HG02610 (cell line): Measurements from ENCODE around the gene TMPRSS9.

Experiments used
- ATAC-seq: cut with Tn5 transposase; IDR thresholded peaks from one replicate; pipeline ENCODE4 v1.9.1; 2021; ENCODE audit warnings: mild to moderate bottlenecking, moderate library complexity; ENCODE audit not compliant: unreplicated experiment

Gene TMPRSS9

DNA sequence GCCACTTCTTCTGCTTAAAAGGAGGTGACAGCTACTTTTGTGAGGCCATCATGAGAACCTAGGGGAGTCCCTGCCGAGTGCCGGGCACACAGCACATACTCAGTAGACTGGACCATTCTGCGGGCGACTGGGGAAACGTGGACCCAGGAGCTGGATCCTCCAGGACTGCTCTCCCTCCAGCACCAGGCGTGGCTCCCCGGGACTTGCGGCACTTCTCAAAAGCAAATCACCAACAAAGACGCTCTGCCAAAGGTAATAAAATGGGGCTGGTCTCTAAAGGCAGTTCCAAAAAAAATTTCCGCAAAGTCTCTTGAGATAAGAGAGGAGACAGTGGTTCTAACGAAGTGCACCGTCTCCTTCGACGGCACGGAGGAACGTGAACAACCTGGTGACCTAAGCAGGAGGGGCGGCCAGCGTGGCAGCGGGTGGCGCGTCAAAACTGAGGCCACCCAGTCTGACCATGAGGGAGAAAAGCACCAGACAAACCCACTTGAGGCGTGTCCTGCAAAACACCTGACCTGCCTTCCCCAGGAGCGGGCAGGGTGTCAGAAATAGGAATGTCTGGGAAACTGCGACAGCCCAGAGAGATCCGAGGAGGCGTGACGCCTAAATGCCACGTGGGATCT lies 1.4 kb upstream of the TMPRSS9 start:
- ATAC-seq = no peak

GRCh38 chr19:2360833-2361232 lies 768 bp downstream of the TMPRSS9 start:
- no peak for ATAC-seq

- no peak for ATAC-seq
Measured at GRCh38 chr19:2361246-2362045, 1.4 kb downstream of the TMPRSS9 start.

DNA sequence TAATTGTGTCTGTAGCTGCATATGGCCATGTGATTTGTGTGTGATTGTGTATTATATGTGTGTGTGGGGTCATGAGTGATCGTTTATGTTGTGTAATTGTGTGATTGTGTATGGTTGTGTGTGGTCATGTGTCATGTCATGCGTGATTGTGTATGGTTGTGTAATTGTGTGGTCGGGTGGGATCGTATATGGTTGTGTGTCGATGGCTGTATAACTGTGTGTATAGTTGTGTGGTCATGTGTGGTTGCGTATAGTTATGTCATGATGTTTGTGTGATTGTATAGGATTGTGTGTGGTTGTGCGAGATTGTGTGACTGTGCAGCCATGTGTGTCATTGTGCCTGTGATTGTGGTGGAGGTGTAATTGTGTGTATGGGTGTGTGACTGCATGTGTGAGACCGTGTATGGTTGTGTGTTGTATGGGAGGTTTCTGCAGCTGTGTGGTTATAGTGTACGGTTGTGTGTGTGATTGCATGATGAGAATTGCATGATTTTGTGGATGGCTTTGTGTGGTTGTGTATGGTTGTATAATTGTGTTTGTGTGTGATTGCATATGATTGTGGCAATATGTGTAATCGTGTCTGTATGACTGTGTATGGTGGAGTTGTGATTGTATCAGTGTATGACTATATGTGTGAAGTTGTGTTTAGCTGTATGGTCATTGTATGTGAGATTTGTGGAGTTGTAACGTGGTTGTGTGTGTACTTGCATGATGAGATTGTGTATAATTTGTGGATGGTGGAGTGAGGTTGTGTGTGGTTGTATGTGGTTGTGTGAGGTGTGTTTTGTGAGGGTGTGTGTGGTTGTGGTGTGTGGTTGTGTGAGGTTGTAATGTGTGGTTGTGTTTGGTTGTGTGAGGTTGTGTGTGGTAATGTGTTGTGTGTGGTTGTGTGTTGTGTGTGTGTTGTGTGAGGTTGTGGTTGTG lies 2.2 kb downstream of the TMPRSS9 start:
- no peak for ATAC-seq

GRCh38 chr19:2362970-2363300 lies 2.9 kb downstream of the TMPRSS9 start:
- ATAC-seq = no peak

GRCh38 chr19:2363419-2363818 lies 3.4 kb downstream of the TMPRSS9 start:
- ATAC-seq = no peak

DNA sequence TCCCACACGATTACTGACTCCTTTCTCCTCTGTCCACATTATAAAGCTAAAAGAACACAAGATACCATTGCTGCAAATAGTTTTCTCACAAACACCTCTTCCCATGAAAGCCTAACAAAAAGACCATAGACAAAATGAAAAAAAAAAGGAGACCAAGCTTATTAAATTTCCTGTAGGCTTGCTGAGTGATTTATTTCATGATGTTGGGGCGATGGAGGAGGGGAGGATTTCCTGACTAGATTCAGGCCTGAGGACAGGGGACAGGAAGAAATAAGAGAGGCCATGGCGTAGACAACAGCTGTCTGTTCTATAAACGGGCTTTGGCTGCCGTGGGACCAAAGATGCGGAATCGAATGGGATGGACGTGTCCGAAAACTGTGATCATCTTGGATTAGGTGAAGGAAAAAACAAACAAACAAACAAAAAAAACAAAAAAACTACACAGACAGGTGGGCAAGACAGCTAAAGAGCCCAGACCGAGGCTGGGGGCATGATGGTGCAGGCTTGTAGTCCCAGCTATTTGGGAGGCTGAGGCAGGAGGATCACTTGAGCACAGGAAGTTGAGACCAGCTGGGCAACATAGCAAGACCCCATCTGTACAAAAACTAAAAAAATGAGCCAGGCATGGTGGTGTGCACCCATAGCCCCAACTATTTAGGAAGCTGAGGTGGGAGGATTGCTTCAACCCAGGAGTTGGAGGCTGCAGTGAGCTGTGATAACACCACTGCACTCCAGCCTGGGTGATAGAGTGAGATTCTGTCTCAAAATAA lies 5.3 kb downstream of the TMPRSS9 start:
- no peak for ATAC-seq

DNA sequence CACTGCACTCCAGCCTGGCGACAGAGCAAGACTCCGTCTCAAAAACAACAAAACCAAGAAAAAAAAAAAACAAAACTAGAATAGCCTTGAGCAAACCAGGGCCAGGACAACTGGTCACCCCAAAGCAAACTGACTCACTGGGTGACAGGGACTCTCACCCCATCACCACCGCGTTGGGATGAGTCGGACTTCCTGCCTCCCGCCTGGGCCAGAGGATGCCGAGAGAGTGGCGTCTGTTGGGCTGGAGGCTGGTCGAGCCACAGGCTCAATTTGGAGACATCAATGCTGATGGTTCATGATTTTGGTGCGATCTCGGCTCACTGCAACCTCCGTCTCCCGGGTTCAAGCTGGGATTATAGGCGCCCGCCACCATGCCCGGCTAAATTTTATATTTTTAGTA lies 11.6 kb downstream of the TMPRSS9 start:
- no peak for ATAC-seq

DNA sequence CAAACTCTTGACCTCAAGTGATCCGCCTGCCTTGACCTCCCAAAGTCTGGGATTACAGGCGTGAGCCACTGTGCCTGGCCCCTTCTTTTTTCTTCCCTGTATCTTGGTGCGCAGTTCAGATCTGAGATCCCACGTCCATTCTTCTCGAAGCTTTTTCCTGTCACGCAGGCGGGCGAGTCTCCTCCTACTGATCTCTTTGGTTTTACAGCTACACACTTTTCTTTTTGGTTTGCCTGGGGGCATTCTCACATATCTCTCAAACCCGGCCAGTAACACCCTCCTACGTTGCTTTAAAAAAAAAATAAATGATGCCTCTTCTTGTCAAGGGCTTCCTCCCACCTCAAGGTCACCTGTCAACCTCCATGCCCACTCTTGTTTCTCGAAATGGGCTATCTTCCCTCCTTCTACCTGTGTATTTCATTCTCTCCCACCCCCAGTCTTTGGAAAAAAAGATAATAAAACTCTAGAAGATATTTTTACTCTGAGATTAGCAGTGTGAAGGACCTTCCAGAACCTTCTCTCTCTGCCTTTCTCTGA lies 12.1 kb downstream of the TMPRSS9 start:
- ATAC-seq = no peak

- ATAC-seq = no peak
Measured at GRCh38 chr19:2374808-2375207, 14.7 kb downstream of the TMPRSS9 start.

GRCh38 chr19:2375353-2376121 lies 15.5 kb downstream of the TMPRSS9 start:
- ATAC-seq = no peak

- no peak for ATAC-seq
Measured at GRCh38 chr19:2376784-2377519, 16.9 kb downstream of the TMPRSS9 start.

- no peak for ATAC-seq
Measured at GRCh38 chr19:2380567-2380966, 20.5 kb downstream of the TMPRSS9 start.

- no peak for ATAC-seq
Measured at GRCh38 chr19:2381148-2381820, 21.2 kb downstream of the TMPRSS9 start.

DNA sequence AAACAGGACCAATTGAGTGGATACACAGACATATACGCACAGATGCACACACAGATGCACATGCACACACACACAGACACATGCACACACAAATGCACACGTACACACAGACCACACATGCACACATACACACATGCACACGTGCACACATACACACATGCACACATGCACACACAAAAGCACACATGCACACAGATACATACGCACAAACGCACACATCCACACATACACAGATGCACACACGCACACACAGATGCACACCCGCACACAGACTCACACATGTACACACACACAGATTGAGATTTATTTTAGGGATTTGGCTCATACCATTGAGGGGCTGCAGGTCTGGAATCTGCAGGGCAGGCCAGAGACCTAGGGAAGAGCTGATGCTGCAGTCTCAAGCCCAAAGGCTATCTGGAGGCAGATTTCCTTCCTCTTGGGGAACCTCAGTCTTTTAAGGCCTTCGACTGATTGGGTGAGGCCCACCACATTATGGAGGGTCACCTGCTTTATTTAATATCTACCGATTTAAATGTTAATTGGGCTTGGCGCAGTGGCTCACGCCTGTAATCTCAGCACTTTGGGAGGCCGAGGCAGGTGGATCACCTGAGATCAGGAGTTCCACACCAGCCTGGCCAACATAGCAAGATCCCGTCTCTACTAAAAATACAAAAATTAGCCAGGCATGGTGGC lies 22.6 kb downstream of the TMPRSS9 start:
- no peak for ATAC-seq

GRCh38 chr19:2385053-2385721 lies 25.1 kb downstream of the TMPRSS9 start:
- no peak for ATAC-seq
